Nephron progenitor cell (in vitro differentiated cells): ENCODE measurements around the gene PARD3.
A peak's percentile ranks its signal among the peaks of the same experiment; 100 is the strongest.

Source experiments
- DNase-seq: peaks from one replicate; pipeline ENCODE4 v3.0.0; 2021
- H3K27ac Mint-ChIP-seq: 2 replicates; pipeline ENCODE4 v1.8.0; 2021; ENCODE audit warnings: mild to moderate bottlenecking, moderate library complexity, mixed read lengths
- H3K27me3 Mint-ChIP-seq: 2 replicates; pipeline ENCODE4 v1.8.0; 2021; ENCODE audit warnings: mild to moderate bottlenecking, low read depth, mixed read lengths; ENCODE audit not compliant: poor library complexity
- H3K36me3 Mint-ChIP-seq: 2 replicates; pipeline ENCODE4 v1.8.0; 2021; ENCODE audit warnings: low read depth, mixed read lengths
- H3K4me1 Mint-ChIP-seq: 2 replicates; pipeline ENCODE4 v1.8.0; 2021; ENCODE audit warnings: mixed read lengths
- H3K4me3 Mint-ChIP-seq: 2 replicates; pipeline ENCODE4 v1.8.0; 2021; ENCODE audit warnings: mild to moderate bottlenecking, moderate library complexity, mixed read lengths
- H3K9me3 Mint-ChIP-seq: 2 replicates; pipeline ENCODE4 v1.8.0; 2021; ENCODE audit warnings: mild to moderate bottlenecking, moderate library complexity, mixed read lengths
- CTCF ChIP-seq: fragments of 200-600 bp; sonication (generic); IDR thresholded peaks from 2 replicates; pipeline ENCODE4 v1.5.0; 2021; ENCODE audit warnings: antibody characterized with exemption

The PARD3 gene

GRCh38 chr10:34104829-34105572 is 710.1 kb downstream of the PARD3 start:
- Mint-ChIP-seq H3K4me1 (peaks cover 25% of the 10 kb centered on the region), H3K36me3 (peaks cover 15% of the 10 kb centered on the region), H3K27me3 (peaks cover 3% of the 10 kb centered on the region), H3K9me3 (peaks cover 19% of the 10 kb centered on the region), H3K4me3 (no peak overlapping the region), H3K27ac (no peak overlapping the region)
- no peak for DNase-seq
- TF ChIP-seq CTCF = no peak

GRCh38 chr10:34102893-34103506 is 712.1 kb downstream of the PARD3 start:
- H3K4me3 Mint-ChIP-seq = no peak overlapping the region
- H3K27ac Mint-ChIP-seq = peak overlapping the region; percentile 58
- no peak for TF ChIP-seq CTCF

GRCh38 chr10:34102237-34102673 is 712.8 kb downstream of the PARD3 start:
- DNase-seq = no peak
- no peak overlapping the region for H3K4me3 Mint-ChIP-seq
- H3K4me1 Mint-ChIP-seq = peaks cover 25% of the 10 kb centered on the region
- H3K27ac Mint-ChIP-seq = no peak overlapping the region
- H3K27me3 Mint-ChIP-seq = peaks cover 3% of the 10 kb centered on the region
- H3K9me3 Mint-ChIP-seq = peaks cover 43% of the 10 kb centered on the region
- no peak for TF ChIP-seq CTCF
- H3K36me3 Mint-ChIP-seq = peaks cover 12% of the 10 kb centered on the region

More at GRCh38 chr10:34102893-34103506, 712.1 kb downstream of the PARD3 start:
- H3K9me3 Mint-ChIP-seq = peaks cover 37% of the 10 kb centered on the region
- no peak for DNase-seq
- peaks cover 25% of the 10 kb centered on the region for H3K4me1 Mint-ChIP-seq
- peaks cover 3% of the 10 kb centered on the region for H3K27me3 Mint-ChIP-seq
- H3K36me3 Mint-ChIP-seq = peaks cover 12% of the 10 kb centered on the region

GRCh38 chr10:34101001-34101400 is 714.1 kb downstream of the PARD3 start:
- Mint-ChIP-seq H3K4me1 (peaks cover 25% of the 10 kb centered on the region), H3K4me3 (no peak overlapping the region), H3K27me3 (no peaks in the 10 kb centered on the region), H3K36me3 (peaks cover 12% of the 10 kb centered on the region), H3K27ac (no peak overlapping the region), H3K9me3 (peaks cover 52% of the 10 kb centered on the region)
- no peak for TF ChIP-seq CTCF
- DNase-seq = no peak

- peaks cover 19% of the 10 kb centered on the region for H3K36me3 Mint-ChIP-seq
- no peak overlapping the region for H3K27ac Mint-ChIP-seq
- H3K9me3 Mint-ChIP-seq = peaks cover 66% of the 10 kb centered on the region
- no peak for DNase-seq
- peaks cover 8% of the 10 kb centered on the region for H3K4me1 Mint-ChIP-seq
- no peak overlapping the region for H3K4me3 Mint-ChIP-seq
- TF ChIP-seq CTCF = no peak
- H3K27me3 Mint-ChIP-seq = no peaks in the 10 kb centered on the region
These were observed 716.1 kb downstream of the PARD3 start for GRCh38 chr10:34098821-34099567.
